ENCODE data around the gene ARMS2. TPM values are rescaled to one million over a fixed set of nuclear protein-coding genes. Genes with fewer than 3 reads are reported as not detected.

The ARMS2 gene
- total RNA-seq, 1 donor from 2014 or later, result not detected

- intact Hi-C loops (cut with micrococcal nuclease), result no loop called here
These were observed 15.4 kb downstream of the ARMS2 start for GRCh38 chr10:122469848-122470247.

GRCh38 chr10:122471531-122472177 is 17.2 kb downstream of the ARMS2 start:
- intact Hi-C loops (cut with micrococcal nuclease), result no loop called here

- intact Hi-C loops (cut with micrococcal nuclease), result no loop called here
These were observed 18.7 kb downstream of the ARMS2 start for GRCh38 chr10:122473116-122473515.

- intact Hi-C loops (cut with micrococcal nuclease), result no loop called here
These were observed 19.8 kb downstream of the ARMS2 start for GRCh38 chr10:122474131-122474818.

DNA sequence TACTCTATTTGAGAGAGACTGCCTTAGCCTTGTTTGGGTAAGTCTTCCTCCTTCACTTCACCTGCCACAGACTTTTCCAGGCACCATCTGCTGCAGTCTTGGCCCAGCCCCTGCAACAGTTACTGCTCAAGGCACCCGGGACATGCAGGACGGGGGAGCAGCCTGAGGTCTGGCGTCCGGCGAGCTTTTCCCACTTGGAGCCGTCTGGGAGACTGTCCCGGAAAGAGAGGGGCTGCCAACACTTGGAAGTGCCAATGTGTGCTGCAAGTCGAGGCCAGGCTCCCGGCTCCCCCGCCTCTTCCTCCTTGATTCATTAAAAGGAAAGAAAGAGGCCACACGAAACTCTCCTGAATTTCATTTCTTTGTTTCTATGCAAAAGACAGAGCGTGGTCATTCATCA is 20.6 kb downstream of the ARMS2 start:
- intact Hi-C loops (cut with micrococcal nuclease), result no loop called here

DNA sequence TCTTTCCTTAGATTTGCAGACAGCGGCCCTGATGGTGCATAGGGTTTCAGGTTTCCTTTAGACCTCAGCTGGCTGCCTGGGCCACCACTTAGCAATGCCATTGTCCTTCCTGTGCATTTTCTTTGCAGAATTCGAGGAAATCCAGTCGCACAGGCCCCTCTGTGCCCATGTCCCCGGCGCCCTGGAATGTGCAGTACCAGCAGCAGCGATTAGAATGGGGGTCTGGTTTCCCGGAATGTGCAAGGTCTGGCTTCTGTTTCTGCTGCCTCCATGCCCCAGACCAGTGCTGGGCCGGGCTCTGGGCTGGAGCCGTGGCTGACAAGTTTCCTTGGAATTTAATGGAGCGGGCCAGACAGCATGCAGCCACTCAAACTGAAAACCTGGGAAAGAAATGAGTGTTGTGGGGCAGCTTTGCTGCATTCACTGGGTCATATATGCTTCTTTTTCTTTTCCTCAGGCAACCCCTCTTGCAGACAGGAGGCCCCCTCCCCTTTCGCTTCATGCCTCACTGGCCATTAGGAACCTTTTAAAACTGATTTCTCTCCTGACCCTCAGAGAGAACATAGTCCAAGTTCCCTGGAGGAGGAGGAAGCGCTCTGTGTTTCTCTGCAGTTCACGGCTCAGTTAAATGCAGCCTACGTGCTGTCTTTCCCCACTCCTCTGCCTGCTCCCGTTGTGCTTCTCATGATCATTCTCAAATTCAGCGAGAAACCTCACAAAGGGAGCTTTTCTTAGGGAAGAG is 21.3 kb downstream of the ARMS2 start:
- intact Hi-C loops (cut with micrococcal nuclease), result no loop called here

- intact Hi-C loops (cut with micrococcal nuclease), result no loop called here
These were observed 21.9 kb downstream of the ARMS2 start for GRCh38 chr10:122476333-122476695.

GRCh38 chr10:122477436-122477835 is 23.0 kb downstream of the ARMS2 start:
- intact Hi-C loops (cut with micrococcal nuclease), result no loop called here

DNA sequence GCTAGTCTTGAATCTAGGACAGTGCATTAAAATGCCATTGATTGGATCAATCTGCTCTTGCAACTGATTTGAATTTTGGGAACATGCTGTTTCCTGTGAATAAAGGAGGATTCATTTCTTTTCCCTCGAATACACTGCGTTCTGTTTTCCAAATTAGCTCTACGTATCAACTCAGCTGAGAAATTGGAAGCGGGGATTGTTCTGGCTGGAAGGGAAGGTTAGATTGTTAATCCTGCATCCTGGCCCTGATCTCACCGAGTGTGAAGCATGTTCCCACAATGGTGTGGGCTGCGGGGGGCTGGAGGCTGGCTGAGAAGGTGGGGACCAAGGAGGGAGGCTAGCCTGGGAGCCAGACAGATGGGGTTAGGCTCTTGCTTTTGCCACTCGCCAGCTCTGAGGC is 24.5 kb downstream of the ARMS2 start:
- intact Hi-C loops (cut with micrococcal nuclease), result no loop called here

DNA sequence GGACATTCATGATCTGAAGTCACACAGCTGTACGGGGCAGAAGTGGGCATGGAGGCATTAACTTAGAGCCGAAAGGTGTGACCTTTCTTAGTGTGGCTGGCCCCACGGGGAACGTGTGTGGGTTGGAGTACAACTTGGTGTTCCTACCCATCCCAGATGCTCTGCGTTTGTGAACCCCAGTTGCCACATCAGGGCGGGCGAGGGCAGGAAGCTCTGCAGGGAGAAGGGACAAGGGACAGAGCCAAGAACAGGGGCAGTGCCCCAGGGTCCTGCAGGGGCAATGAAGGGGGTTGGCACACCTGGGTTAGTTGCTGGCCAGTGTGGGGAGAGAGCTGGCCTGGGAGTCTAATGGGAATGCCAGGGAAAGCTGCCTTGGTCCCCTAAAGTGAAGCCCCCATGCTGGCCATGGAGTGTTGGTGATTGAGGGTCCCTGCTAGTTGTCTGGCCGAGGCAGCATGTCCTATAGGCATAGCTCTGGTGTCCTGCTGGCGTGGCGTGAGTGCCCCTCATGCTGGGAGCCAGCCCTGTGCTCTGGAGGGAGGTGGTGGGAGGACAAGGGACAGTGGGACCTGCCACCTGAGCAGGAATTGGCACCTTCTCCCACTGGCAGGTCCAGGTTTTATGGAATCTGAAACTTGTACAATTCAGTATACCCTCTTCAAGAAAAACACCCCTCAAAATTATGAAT is 25.8 kb downstream of the ARMS2 start:
- intact Hi-C loops (cut with micrococcal nuclease), result no loop called here

GRCh38 chr10:122481296-122482056 is 27.0 kb downstream of the ARMS2 start:
- intact Hi-C loops (cut with micrococcal nuclease), result no loop called here

DNA sequence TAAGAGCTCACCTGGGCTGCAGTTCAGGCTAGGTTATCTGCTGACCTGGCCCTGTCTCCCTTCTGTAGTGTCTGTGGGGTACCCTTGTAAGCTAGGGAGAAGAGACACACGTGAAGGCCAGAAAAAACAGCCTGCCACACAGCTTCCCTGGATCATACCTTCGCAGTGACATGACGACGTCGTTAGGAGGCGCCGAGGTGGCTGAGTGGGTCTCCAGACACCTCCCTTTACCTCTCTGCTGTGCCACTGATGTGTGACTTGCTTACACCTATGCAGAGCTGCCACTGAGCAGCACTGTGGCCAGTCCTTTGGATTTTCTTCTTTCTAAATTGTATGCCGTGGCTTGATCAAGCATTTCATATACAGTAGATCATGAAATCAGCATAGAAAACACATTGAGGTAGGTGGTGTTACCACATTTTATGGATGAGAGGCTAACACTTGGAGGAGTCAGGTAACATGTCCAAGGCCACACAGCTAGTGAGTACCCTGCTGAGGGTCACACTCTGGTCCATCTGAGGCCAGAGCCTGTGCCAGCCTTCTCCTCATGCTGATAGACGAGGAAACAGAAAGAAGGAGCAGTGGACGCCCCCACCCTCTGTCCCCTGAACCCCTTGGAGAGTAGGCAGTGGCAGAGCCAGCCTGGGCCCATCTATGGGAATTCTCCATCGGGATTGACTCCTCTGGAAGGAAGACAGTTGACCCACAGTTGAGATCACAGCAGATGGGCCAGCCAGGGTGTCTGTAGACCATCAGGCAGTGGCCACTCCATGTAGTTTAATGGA is 30.0 kb downstream of the ARMS2 start:
- intact Hi-C loops (cut with micrococcal nuclease), result no loop called here

GRCh38 chr10:122485670-122486069 is 31.2 kb downstream of the ARMS2 start:
- intact Hi-C loops (cut with micrococcal nuclease), result no loop called here

- intact Hi-C loops (cut with micrococcal nuclease), result no loop called here
These were observed 32.1 kb downstream of the ARMS2 start for GRCh38 chr10:122486406-122487080.

- intact Hi-C loops (cut with micrococcal nuclease), result no loop called here
These were observed 32.8 kb downstream of the ARMS2 start for GRCh38 chr10:122487174-122487765.

GRCh38 chr10:122490268-122490667 is 35.8 kb downstream of the ARMS2 start:
- intact Hi-C loops (cut with micrococcal nuclease), result no loop called here

- intact Hi-C loops (cut with micrococcal nuclease), result no loop called here
These were observed 36.6 kb downstream of the ARMS2 start for GRCh38 chr10:122490786-122491680.

DNA sequence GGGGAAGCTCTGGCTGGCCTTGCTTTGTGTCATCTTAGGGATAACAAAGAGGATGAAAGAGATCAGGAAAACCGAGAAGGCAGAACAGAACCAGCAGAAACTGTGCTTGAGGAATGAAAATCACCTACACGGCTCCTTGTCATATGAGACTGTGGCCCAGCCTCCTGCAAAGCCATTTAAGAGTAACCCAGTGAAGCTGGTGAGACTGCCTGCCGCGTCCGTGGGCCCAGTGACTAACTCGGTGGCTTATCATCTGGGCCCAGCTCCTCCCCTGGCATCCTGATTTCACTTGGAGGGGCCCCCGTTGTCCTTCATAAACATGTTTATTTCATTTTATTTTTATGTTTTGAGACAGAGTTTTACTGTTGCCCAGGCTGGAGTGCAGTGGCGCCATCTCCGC is 37.6 kb downstream of the ARMS2 start:
- intact Hi-C loops (cut with micrococcal nuclease), result no loop called here
